Endodermal cell (in vitro differentiated cells): ENCODE data around the gene AP2S1. TPM values are rescaled to one million over a fixed set of nuclear protein-coding genes. Genes with fewer than 3 reads are reported as not detected.
"Not testable (repeated sequence)": the region's sequence is repeated elsewhere in the genome, so short reads cannot be mapped to it uniquely, and the experiment has no call there.

ENCODE experiments used
- DNase-seq: peaks from one replicate; pipeline ENCODE4 v3.0.0-alpha.2; 2017
- H3K27ac ChIP-seq: 2 replicates; pipeline ENCODE4 v1.5.1; 2013; ENCODE audit warnings: mild to moderate bottlenecking, low read depth, low read length, moderate library complexity
- H3K27me3 ChIP-seq: 2 replicates; pipeline ENCODE4 v1.6.1; 2013; ENCODE audit warnings: mild to moderate bottlenecking, low read length, moderate library complexity; ENCODE audit not compliant: insufficient read depth, control insufficient read depth, poor library complexity, severe bottlenecking
- H3K36me3 ChIP-seq: 2 replicates; pipeline ENCODE4 v1.7.0; 2013; ENCODE audit warnings: mild to moderate bottlenecking, low read length, moderate library complexity; ENCODE audit not compliant: control insufficient read depth, insufficient read depth
- H3K4me1 ChIP-seq: one replicate; pipeline ENCODE4 v1.7.0; 2013; ENCODE audit warnings: low read length; ENCODE audit not compliant: control insufficient read depth, insufficient read depth
- H3K4me3 ChIP-seq: 2 replicates; pipeline ENCODE4 v1.5.1; 2013; ENCODE audit warnings: mild to moderate bottlenecking, low read length, moderate library complexity
- H3K9ac ChIP-seq: 2 replicates; pipeline ENCODE4 v1.6.1; 2013; ENCODE audit warnings: mild to moderate bottlenecking, low read length, moderate library complexity; ENCODE audit not compliant: poor library complexity, severe bottlenecking; ENCODE audit errors: extremely low read depth
- H3K9me3 ChIP-seq: 2 replicates; pipeline ENCODE4 v1.6.1; 2013; ENCODE audit warnings: mild to moderate bottlenecking, low read length, moderate library complexity; ENCODE audit not compliant: control insufficient read depth
- H3K27ac Mint-ChIP-seq: 2 replicates; pipeline ENCODE4 v1.8.0; 2020; ENCODE audit warnings: mixed read lengths
- H3K27me3 Mint-ChIP-seq: 2 replicates; pipeline ENCODE4 v1.8.0; 2021; ENCODE audit warnings: mild to moderate bottlenecking, mixed read lengths; ENCODE audit not compliant: insufficient read depth
- H3K36me3 Mint-ChIP-seq: 2 replicates; pipeline ENCODE4 v1.8.0; 2020; ENCODE audit warnings: low read depth, mixed read lengths
- H3K4me1 Mint-ChIP-seq: 2 replicates; pipeline ENCODE4 v1.8.0; 2020; ENCODE audit warnings: mixed read lengths
- H3K4me3 Mint-ChIP-seq: 2 replicates; pipeline ENCODE4 v1.8.0; 2020; ENCODE audit warnings: mild to moderate bottlenecking, moderate library complexity, mixed read lengths
- H3K9me3 Mint-ChIP-seq: 2 replicates; pipeline ENCODE4 v1.8.0; 2020; ENCODE audit warnings: mild to moderate bottlenecking, mixed read lengths
- CTCF ChIP-seq: fragments of 200-600 bp; sonication (generic); conservative IDR thresholded peaks from 2 replicates; pipeline ENCODE4 v1.5.0; 2021; ENCODE audit warnings: antibody characterized with exemption, mild to moderate bottlenecking
- WGBS, 2 experiments: methylation state at CpG; one replicate each; pipeline versions ENCODE4 v1.1.5 to v1.1.7; 2013; ENCODE audit warnings: missing lambda C conversion rate in 2 of 2, mixed read lengths in 1 of 2; ENCODE audit not compliant: insufficient coverage in 1 of 2, insufficient read length in 1 of 2; 5-methylcytosine and 5-hydroxymethylcytosine counted together
- total RNA-seq, 2 donors: library from RNA; stranded (reverse); fragmentation: NEBNext Ultra II Directional in 1 of 2; extraction: Animal tissue kit (Norgen Biotek cat#: 25700) in 1 of 2; gene quantifications; 2 replicates in 1 of 2; 3 replicates in 1 of 2; pipeline ENCODE4 v1.2.1, GENCODE V29; 2021

The AP2S1 gene
- total RNA-seq, 2 donors from 2014 or later = 162 to 214 TPM

DNA sequence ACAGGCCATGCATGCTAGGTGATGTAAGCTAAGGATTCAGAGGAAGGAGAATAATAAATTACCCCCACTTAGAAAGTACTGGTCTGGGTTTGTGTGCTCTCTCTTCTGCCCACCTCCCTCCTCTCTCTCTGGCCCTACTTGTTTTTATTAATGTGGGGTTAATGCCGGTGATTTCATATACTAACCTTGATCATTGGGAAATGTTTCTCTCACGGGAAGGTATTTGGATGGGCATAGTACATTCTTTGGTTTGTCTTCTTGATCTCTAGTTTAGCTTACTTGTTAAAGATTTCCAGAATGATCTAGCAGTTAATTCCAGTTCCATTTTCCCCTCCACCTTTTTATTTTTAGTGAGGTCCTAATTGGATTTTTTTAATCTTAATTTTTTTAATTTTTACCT, 34.8 kb upstream of the AP2S1 start:
- H3K36me3 Mint-ChIP-seq = peaks cover 8% of the 10 kb centered on the region
- no peak for DNase-seq
- H3K36me3 ChIP-seq = no peaks in the 10 kb centered on the region
- no peaks in the 10 kb centered on the region for H3K27me3 ChIP-seq
- H3K9me3 ChIP-seq = no peaks in the 10 kb centered on the region
- no peak overlapping the region for H3K4me3 ChIP-seq
- H3K4me3 Mint-ChIP-seq = no peak overlapping the region
- no peaks in the 10 kb centered on the region for H3K4me1 ChIP-seq
- H3K9ac ChIP-seq = no peak overlapping the region
- no peaks in the 10 kb centered on the region for H3K4me1 Mint-ChIP-seq
- H3K9me3 Mint-ChIP-seq = peaks cover 5% of the 10 kb centered on the region
- no peaks in the 10 kb centered on the region for H3K27me3 Mint-ChIP-seq
- WGBS, 2 experiments = 100% methylated on average over 1 of the region's 2 CpGs; no CpG with 5 or more reads in 1 of the 2 experiments
- TF ChIP-seq CTCF = no peak
- H3K27ac ChIP-seq = no peak overlapping the region
- no peak overlapping the region for H3K27ac Mint-ChIP-seq

- H3K27ac ChIP-seq, H3K4me3 Mint-ChIP-seq, H3K9ac ChIP-seq, H3K27me3 Mint-ChIP-seq, H3K9me3 ChIP-seq, H3K4me1 Mint-ChIP-seq, H3K36me3 ChIP-seq, H3K4me1 ChIP-seq, DNase-seq, H3K36me3 Mint-ChIP-seq, H3K4me3 ChIP-seq, H3K9me3 Mint-ChIP-seq, H3K27me3 ChIP-seq: not testable (repeated sequence)
- 97 to 98% methylated on average over 3 to 4 of the region's 4 CpGs for WGBS, 2 experiments
- H3K27ac Mint-ChIP-seq = peak overlapping the region; percentile 55
Measured at GRCh38 chr19:46882751-46883150, 32.1 kb upstream of the AP2S1 start.

- 94 to 100% methylated on average over 4 of the region's 4 CpGs for WGBS, 2 experiments
- DNase-seq = peak; percentile 26
- Mint-ChIP-seq H3K27ac (no peak overlapping the region), H3K27me3 (no peaks in the 10 kb centered on the region), H3K9me3 (no peaks in the 10 kb centered on the region), H3K36me3 (peaks cover 3% of the 10 kb centered on the region), H3K4me1 (no peaks in the 10 kb centered on the region), H3K4me3 (no peak overlapping the region)
- H3K9me3 ChIP-seq = no peaks in the 10 kb centered on the region
- H3K4me3 ChIP-seq = no peak overlapping the region
- no peak overlapping the region for H3K9ac ChIP-seq
- H3K27me3 ChIP-seq = no peaks in the 10 kb centered on the region
- H3K27ac ChIP-seq = peak overlapping the region; percentile 41
- H3K36me3 ChIP-seq = no peaks in the 10 kb centered on the region
- no peaks in the 10 kb centered on the region for H3K4me1 ChIP-seq
- TF ChIP-seq CTCF = no peak
Measured at GRCh38 chr19:46882034-46882433, 31.4 kb upstream of the AP2S1 start.

- no peak for TF ChIP-seq CTCF
- 97% methylated on average over 4 of the region's 4 CpGs; no CpG with 5 or more reads in 1 of the 2 experiments for WGBS, 2 experiments
Measured at GRCh38 chr19:46881092-46881491, 30.4 kb upstream of the AP2S1 start.

More at GRCh38 chr19:46881092-46881491, 30.4 kb upstream of the AP2S1 start:
- no peaks in the 10 kb centered on the region for H3K9me3 Mint-ChIP-seq
- Histone ChIP-seq H3K27ac (no peak overlapping the region), H3K36me3 (no peaks in the 10 kb centered on the region), H3K9me3 (no peaks in the 10 kb centered on the region), H3K4me3 (no peak overlapping the region), H3K4me1 (no peaks in the 10 kb centered on the region), H3K27me3 (no peaks in the 10 kb centered on the region), H3K9ac (no peak overlapping the region)
- H3K27me3 Mint-ChIP-seq = no peaks in the 10 kb centered on the region
- peaks cover 3% of the 10 kb centered on the region for H3K36me3 Mint-ChIP-seq
- peak; percentile 15 for DNase-seq
- H3K4me3 Mint-ChIP-seq = no peak overlapping the region
- H3K4me1 Mint-ChIP-seq = no peaks in the 10 kb centered on the region
- no peak overlapping the region for H3K27ac Mint-ChIP-seq
